ENCODE results near the gene DDX31. TPM values are rescaled to one million over a fixed set of nuclear protein-coding genes. Genes with fewer than 3 reads are reported as not detected.

DDX31 gene
- total RNA-seq, 2 donors from 2014 or later, result 8.6 to 15.6 TPM

GRCh38 chr9:132614324-132614723 is 55.5 kb downstream of the DDX31 start:
- 75 to 89% methylated on average over 6 of the region's 6 CpGs for WGBS, 2 donors

GRCh38 chr9:132610661-132611060 is 59.1 kb downstream of the DDX31 start:
- Histone ChIP-seq H3K27ac (no peak overlapping the region), H3K9me3 (no peaks in the 10 kb centered on the region), H3K4me1 (no peaks in the 10 kb centered on the region), H3K4me3 (no peak overlapping the region), H3K36me3 (replicated peaks in 1 of 2; ENCODE audit: insufficient read depth in 1 of 2, low read depth in 2 of 2) (peaks cover 0 to 21% of the 10 kb centered on the region in 2 donors), H3K27me3 (no peaks in the 10 kb centered on the region)
- DNase-seq, result no peak
- 86 to 92% methylated on average over 12 of the region's 12 CpGs for whole genome bisulfite sequencing, 2 donors
- intact Hi-C loops (cut with DNase I), result no loop called here
- ATAC-seq, result no peak
- TF ChIP-seq POLR2A (IDR thresholded peaks at IDR 0.05) (no peak), CTCF (IDR thresholded peaks at IDR 0.05) (no peak)

More at GRCh38 chr9:132614324-132614723, 55.5 kb downstream of the DDX31 start:
- intact Hi-C loops (cut with DNase I), result no loop called here
- H3K4me3 ChIP-seq, result no peak overlapping the region
- TF ChIP-seq CTCF (IDR thresholded peaks at IDR 0.05) (no peak), POLR2A (IDR thresholded peaks at IDR 0.05) (no peak)
- ATAC-seq (no peak), DNase-seq (no peak)
- H3K4me1 ChIP-seq, result no peaks in the 10 kb centered on the region
- peaks cover 0 to 25% of the 10 kb centered on the region in 2 donors for H3K36me3 ChIP-seq (replicated peaks in 1 of 2; ENCODE audit: insufficient read depth in 1 of 2, low read depth in 2 of 2)
- H3K27ac ChIP-seq, result no peak overlapping the region
- H3K9me3 ChIP-seq, result no peaks in the 10 kb centered on the region
- H3K27me3 ChIP-seq, result no peaks in the 10 kb centered on the region

GRCh38 chr9:132609829-132610228 is 60.0 kb downstream of the DDX31 start:
- Histone ChIP-seq H3K27me3 (no peaks in the 10 kb centered on the region), H3K4me1 (no peaks in the 10 kb centered on the region), H3K9me3 (no peaks in the 10 kb centered on the region), H3K4me3 (no peak overlapping the region), H3K27ac (no peak overlapping the region), H3K36me3 (replicated peaks in 1 of 2; ENCODE audit: insufficient read depth in 1 of 2, low read depth in 2 of 2) (peaks cover 0 to 21% of the 10 kb centered on the region in 2 donors)
- TF ChIP-seq POLR2A (IDR thresholded peaks at IDR 0.05) (no peak), CTCF (IDR thresholded peaks at IDR 0.05) (no peak)
- ATAC-seq (no peak), DNase-seq (no peak)
- WGBS, 2 donors, result 86 to 96% methylated on average over 4 to 7 of the region's 7 CpGs
- intact Hi-C loops (cut with DNase I), result no loop called here

- ATAC-seq, result no peak
- 88 to 93% methylated on average over 8 to 9 of the region's 9 CpGs for WGBS, 2 donors
- no peak for DNase-seq
These were observed 60.6 kb downstream of the DDX31 start for GRCh38 chr9:132609184-132609583.

More at GRCh38 chr9:132609184-132609583, 60.6 kb downstream of the DDX31 start:
- H3K4me3 ChIP-seq, result no peak overlapping the region
- peaks cover 0 to 15% of the 10 kb centered on the region in 2 donors for H3K36me3 ChIP-seq (replicated peaks in 1 of 2; ENCODE audit: insufficient read depth in 1 of 2, low read depth in 2 of 2)
- H3K27me3 ChIP-seq, result no peaks in the 10 kb centered on the region
- TF ChIP-seq POLR2A (IDR thresholded peaks at IDR 0.05), result no peak
- no peak for TF ChIP-seq CTCF (IDR thresholded peaks at IDR 0.05)
- no peak overlapping the region for H3K27ac ChIP-seq
- H3K9me3 ChIP-seq, result no peaks in the 10 kb centered on the region
- H3K4me1 ChIP-seq, result no peaks in the 10 kb centered on the region
- intact Hi-C loops (cut with DNase I), result no loop called here

Data from body of pancreas (tissue), 4 donors.